ENCODE data around the gene JAM3. TPM values are rescaled to one million over a fixed set of nuclear protein-coding genes. Genes with fewer than 3 reads are reported as not detected.

JAM3 gene
- total and polyA plus RNA-seq, 2 of the 13 experiments (the other 11 are each of a cell fraction or from before 2014, with no cell fraction given): 0.98 to 2.8 TPM

DNA sequence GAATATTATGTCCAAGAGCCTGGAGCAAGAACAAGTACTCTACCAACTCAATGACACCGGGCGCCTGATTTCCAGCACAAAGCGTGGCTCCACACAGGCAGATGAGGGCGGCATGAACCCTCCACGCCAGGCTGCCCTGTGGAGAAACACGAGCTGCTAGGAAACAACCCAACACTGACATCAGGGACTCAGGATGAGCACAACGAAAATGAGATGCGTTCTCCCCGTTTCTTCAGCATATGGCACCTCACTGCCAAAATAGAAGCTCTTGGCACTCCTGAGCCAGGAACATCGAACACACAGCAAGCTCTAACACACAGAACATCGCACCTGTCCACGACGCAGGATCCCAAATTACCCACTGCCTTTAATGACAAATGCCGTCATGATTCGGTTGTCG lies 86.6 kb downstream of the JAM3 start:
- no peaks in the 10 kb centered on the region for H3K4me1 ChIP-seq (ENCODE audit: insufficient read depth, low read length)
- CTCF ChIA-PET (ENCODE audit: low intra/inter-chr PET ratio, low total read pairs): no interaction called here
- no peak overlapping the region for H3K4me2 ChIP-seq (ENCODE audit: low read depth, low read length)
- no peak for DNase-seq (ENCODE audit: low spot score)
- intact Hi-C loops (cut with micrococcal nuclease; ENCODE audit: unreplicated experiment): no loop called here
- H3K27ac ChIP-seq (ENCODE audit: extremely low read length, insufficient read depth, low read length): no peak overlapping the region
- no peak for ATAC-seq
- TF ChIP-seq MATR3 (CRISPR knock-in tag; IDR thresholded peaks at IDR 0.05) (no peak), GFI1 (CRISPR knock-in tag; IDR thresholded peaks at IDR 0.05; ENCODE audit: borderline replicate concordance) (no peak)
- H3K9ac ChIP-seq (ENCODE audit: insufficient read depth, low read depth, low read length): no peak overlapping the region
- H3K27me3 ChIP-seq (ENCODE audit: control insufficient read depth in 1 of 2, insufficient read depth in 2 of 2, low read length in 2 of 2): no peaks in the 10 kb centered on the region
- no peaks in the 10 kb centered on the region for H3K79me2 ChIP-seq (ENCODE audit: insufficient read depth, low read length)
- FAIRE-seq: no peak
- no TSS peak for BruUV-seq (replicated peaks)
- H3K36me3 ChIP-seq (replicated peaks in 1 of 2; ENCODE audit: control insufficient read depth in 1 of 2, insufficient read depth in 2 of 2, low read length in 2 of 2): peaks cover 24 to 59% of the 10 kb centered on the region in 2 experiments; a peak in 4 of 5 replicates
- WGBS (ENCODE audit: low lambda C conversion rate): 98% methylated on average over 16 of the region's 16 CpGs
- no peak overlapping the region for H2AFZ ChIP-seq (ENCODE audit: low read length)
- POLR2A ChIA-PET: no interaction called here
- no peaks in the 10 kb centered on the region for H3K9me3 ChIP-seq (ENCODE audit: low read length)
- H4K20me1 ChIP-seq (ENCODE audit: insufficient read depth, low read length): no peaks in the 10 kb centered on the region
- H3K4me3 ChIP-seq (replicated peaks in 1 of 3; ENCODE audit: insufficient read depth in 1 of 3, low read depth in 2 of 3, low read length in 3 of 3): no peak overlapping the region
- in situ Hi-C loops (cut with HindIII; ENCODE audit: extremely low pct_ligation_motif_present, low pct_unique_long_range_greater_than_20kb): no loop called here

DNA sequence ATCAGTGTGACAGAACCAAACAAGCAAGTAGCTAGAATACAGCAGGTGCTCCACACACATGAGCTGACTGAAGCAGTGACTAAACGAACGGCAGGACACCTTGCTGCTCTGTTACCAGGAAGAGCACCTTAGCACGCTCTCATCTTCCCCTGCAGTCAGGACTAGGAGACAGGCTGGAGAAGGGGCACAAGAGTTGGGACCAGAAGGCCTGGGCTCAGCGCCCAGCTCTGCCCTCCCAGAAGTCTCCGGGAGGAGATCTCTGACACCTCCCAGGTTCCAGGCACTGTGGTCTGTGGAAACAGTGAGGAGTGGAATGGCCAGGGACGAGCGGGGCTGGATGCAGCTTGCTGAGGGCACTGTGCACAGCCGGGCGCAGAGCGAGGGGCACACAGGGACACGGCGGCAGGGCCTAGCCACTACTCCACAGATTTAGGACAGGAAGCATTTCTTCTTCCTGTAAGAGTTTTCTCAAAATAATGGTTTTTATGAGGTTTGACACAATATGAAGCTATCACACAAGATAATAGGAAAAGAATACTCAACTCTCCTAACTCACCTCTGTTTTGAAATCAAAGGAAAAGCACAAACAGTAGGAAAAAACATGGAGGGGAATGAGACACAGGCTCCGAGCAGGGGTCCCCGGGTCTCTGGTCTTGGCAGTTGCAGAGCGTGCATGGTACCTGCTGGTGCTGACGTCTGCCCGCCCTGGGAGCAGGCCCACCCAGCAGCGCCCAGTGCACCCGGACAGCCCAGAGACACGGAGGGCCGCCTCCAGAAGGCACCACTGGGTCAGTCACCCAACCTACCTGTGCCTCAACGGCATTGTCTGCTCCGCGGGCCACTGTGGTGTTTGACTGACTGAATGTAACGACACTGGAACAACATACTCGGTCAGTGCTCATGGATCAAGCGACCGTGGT lies 87.3 kb downstream of the JAM3 start:
- CTCF ChIA-PET (ENCODE audit: low intra/inter-chr PET ratio, low total read pairs): no interaction called here
- WGBS (ENCODE audit: low lambda C conversion rate): 98% methylated on average over 17 of the region's 28 CpGs
- in situ Hi-C loops (cut with HindIII; ENCODE audit: extremely low pct_ligation_motif_present, low pct_unique_long_range_greater_than_20kb): no loop called here
- Histone ChIP-seq H3K79me2 (ENCODE audit: insufficient read depth, low read length) (no peaks in the 10 kb centered on the region), H3K9ac (ENCODE audit: insufficient read depth, low read depth, low read length) (no peak overlapping the region), H4K20me1 (ENCODE audit: insufficient read depth, low read length) (no peaks in the 10 kb centered on the region), H3K27ac (ENCODE audit: extremely low read length, insufficient read depth, low read length) (no peak overlapping the region), H3K4me3 (replicated peaks in 1 of 3; ENCODE audit: insufficient read depth in 1 of 3, low read depth in 2 of 3, low read length in 3 of 3) (no peak overlapping the region), H3K36me3 (replicated peaks in 1 of 2; ENCODE audit: control insufficient read depth in 1 of 2, insufficient read depth in 2 of 2, low read length in 2 of 2) (peaks cover 22 to 58% of the 10 kb centered on the region in 2 experiments; a peak in 4 of 5 replicates), H2AFZ (ENCODE audit: low read length) (no peak overlapping the region), H3K27me3 (ENCODE audit: control insufficient read depth in 1 of 2, insufficient read depth in 2 of 2, low read length in 2 of 2) (no peaks in the 10 kb centered on the region), H3K4me2 (ENCODE audit: low read depth, low read length) (no peak overlapping the region), H3K9me3 (ENCODE audit: low read length) (no peaks in the 10 kb centered on the region), H3K4me1 (ENCODE audit: insufficient read depth, low read length) (no peaks in the 10 kb centered on the region)
- FAIRE-seq: no peak
- no TSS peak for BruUV-seq (replicated peaks)
- POLR2A ChIA-PET: no interaction called here
- no peak; the same call in 2 of the 3 replicates for ATAC-seq
- intact Hi-C loops (cut with micrococcal nuclease; ENCODE audit: unreplicated experiment): no loop called here
- DNase-seq (ENCODE audit: low spot score): no peak
- no peak for TF ChIP-seq KDM4B (CRISPR knock-in tag; IDR thresholded peaks at IDR 0.05)
- TF ChIP-seq, protein P1, sequence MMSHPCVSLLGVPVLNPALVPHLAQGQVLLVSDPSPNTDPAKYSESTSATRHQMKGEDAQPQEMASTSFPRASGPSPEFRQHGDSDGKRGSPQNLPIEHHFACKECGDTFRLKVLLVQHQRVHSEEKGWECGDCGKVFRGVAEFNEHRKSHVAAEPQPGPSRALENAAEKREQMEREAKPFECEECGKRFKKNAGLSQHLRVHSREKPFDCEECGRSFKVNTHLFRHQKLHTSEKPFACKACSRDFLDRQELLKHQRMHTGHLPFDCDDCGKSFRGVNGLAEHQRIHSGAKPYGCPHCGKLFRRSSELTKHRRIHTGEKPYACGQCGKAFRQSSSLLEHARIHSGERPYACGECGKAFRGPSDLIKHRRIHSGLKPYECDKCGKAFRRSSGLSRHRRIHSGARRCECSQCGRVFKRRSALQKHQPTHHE (CRISPR knock-in tag; IDR thresholded peaks at IDR 0.05; ENCODE audit: borderline replicate concordance): no peak
- TF ChIP-seq ZEB1 (IDR thresholded peaks at IDR 0.05; ENCODE audit: insufficient replicate concordance, low read depth): no peak
- TF ChIP-seq DNMT3B (CRISPR knock-in tag; conservative IDR thresholded peaks at IDR 0.05): no peak
- TF ChIP-seq, protein P2, sequence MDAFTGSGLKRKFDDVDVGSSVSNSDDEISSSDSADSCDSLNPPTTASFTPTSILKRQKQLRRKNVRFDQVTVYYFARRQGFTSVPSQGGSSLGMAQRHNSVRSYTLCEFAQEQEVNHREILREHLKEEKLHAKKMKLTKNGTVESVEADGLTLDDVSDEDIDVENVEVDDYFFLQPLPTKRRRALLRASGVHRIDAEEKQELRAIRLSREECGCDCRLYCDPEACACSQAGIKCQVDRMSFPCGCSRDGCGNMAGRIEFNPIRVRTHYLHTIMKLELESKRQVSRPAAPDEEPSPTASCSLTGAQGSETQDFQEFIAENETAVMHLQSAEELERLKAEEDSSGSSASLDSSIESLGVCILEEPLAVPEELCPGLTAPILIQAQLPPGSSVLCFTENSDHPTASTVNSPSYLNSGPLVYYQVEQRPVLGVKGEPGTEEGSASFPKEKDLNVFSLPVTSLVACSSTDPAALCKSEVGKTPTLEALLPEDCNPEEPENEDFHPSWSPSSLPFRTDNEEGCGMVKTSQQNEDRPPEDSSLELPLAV (CRISPR knock-in tag; conservative IDR thresholded peaks at IDR 0.05; ENCODE audit: low read depth): no peak
- no peak for TF ChIP-seq SALL2 (CRISPR knock-in tag; IDR thresholded peaks at IDR 0.05)
- TF ChIP-seq, protein P3, sequence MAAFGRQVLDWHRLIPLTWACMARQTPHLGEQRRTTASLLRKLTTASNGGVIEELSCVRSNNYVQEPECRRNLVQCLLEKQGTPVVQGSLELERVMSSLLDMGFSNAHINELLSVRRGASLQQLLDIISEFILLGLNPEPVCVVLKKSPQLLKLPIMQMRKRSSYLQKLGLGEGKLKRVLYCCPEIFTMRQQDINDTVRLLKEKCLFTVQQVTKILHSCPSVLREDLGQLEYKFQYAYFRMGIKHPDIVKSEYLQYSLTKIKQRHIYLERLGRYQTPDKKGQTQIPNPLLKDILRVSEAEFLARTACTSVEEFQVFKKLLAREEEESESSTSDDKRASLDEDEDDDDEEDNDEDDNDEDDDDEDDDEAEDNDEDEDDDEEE (CRISPR knock-in tag; IDR thresholded peaks at IDR 0.05): no peak
- TF ChIP-seq TOPORS (CRISPR knock-in tag; IDR thresholded peaks at IDR 0.05): no peak
- TF ChIP-seq ZNF891 (CRISPR knock-in tag; IDR thresholded peaks at IDR 0.05): no peak
- no peak for TF ChIP-seq NFRKB (IDR thresholded peaks at IDR 0.05)
